HepG2 (cell line): Measurements from ENCODE around the gene CCDC83. TPM values are rescaled to one million over a fixed set of nuclear protein-coding genes. Genes with fewer than 3 reads are reported as not detected.
A peak's percentile ranks its signal among the peaks of the same experiment; 100 is the strongest.

Experiments
- ATAC-seq: fragments of 200-7000 bp; cut with Tn5 transposase; 3 replicates; pipeline ENCODE4 v1.9.1; 2020; ENCODE audit warnings: mild to moderate bottlenecking, moderate library complexity
- BruUV-seq: library from RNA; stranded (reverse); fragments of 400-500 nt; replicated peaks from 2 replicates; lab custom pipeline; 2021; lab: Mats Ljungman, UMichigan
- CTCF ChIA-PET: fragments of 300-600 bp; formaldehyde crosslinking; extraction: SDS; loops from one replicate; lab custom pipeline; 2021; ENCODE audit warnings: low total read pairs, inconsistent platforms, low intra/inter-chr PET ratio; lab: Yijun Ruan, JAX
- POLR2A ChIA-PET: fragments of 350-600 bp; sonication (Branson Sonifier 250); formaldehyde crosslinking; loops from one replicate; lab custom pipeline; 2020; ENCODE audit warnings: antibody characterized with exemption, inconsistent platforms; lab: Yijun Ruan, JAX
- DNase-seq: peaks from one replicate; pipeline ENCODE4 v3.0.0-alpha.2; 2015; ENCODE audit warnings: low spot score
- FAIRE-seq: peaks from 3 replicates; lab custom pipeline; 2011; peaks lifted over from hg19 to GRCh38; lab: Jason Lieb, UNC
- H2AFZ ChIP-seq: one replicate; pipeline ENCODE4 v1.6.1; 2011; ENCODE audit warnings: low read length, inconsistent platforms
- H3K27ac ChIP-seq: fragments of 300-600 bp; 3 replicates; pipeline ENCODE4 v1.8.0; 2011; ENCODE audit warnings: mixed run types, mild to moderate bottlenecking, mixed read lengths, low read length, inconsistent platforms; ENCODE audit not compliant: insufficient read depth; ENCODE audit errors: extremely low read length
- H3K27me3 ChIP-seq, 2 experiments: fragments of 200-600 bp in 1 of 2; 2 replicates in 1 of 2; 3 replicates in 1 of 2; pipeline versions ENCODE4 v1.6.0 to v1.8.0; 2011; ENCODE audit warnings: low read length in 2 of 2, mild to moderate bottlenecking in 2 of 2, moderate library complexity in 2 of 2, inconsistent platforms in 1 of 2; ENCODE audit not compliant: insufficient read depth in 2 of 2, control insufficient read depth in 1 of 2
- H3K36me3 ChIP-seq, 2 experiments: fragments of 200-600 bp in 1 of 2; replicated peaks in 1 of 2; 2 replicates in 1 of 2; 3 replicates in 1 of 2; pipeline versions ENCODE4 v1.5.1 to v1.8.0; 2011; ENCODE audit warnings: low read length in 2 of 2, inconsistent platforms in 1 of 2; ENCODE audit not compliant: insufficient read depth in 2 of 2, control insufficient read depth in 1 of 2
- H3K4me1 ChIP-seq: 2 replicates; pipeline ENCODE4 v1.5.1; 2012; ENCODE audit warnings: low read length, inconsistent platforms; ENCODE audit not compliant: insufficient read depth
- H3K4me2 ChIP-seq: 2 replicates; pipeline ENCODE4 v1.6.0; 2011; ENCODE audit warnings: low read depth, low read length, inconsistent platforms
- H3K4me3 ChIP-seq, 3 experiments: fragments of 200-600 bp in 1 of 3; sonication (generic), shearing (Covaris generic) in 1 of 3; replicated peaks in 1 of 3; 2 replicates each; pipeline ENCODE4 v1.5.1; 2011 to 2016; ENCODE audit warnings: low read length in 3 of 3, inconsistent platforms in 2 of 3, low read depth in 2 of 3, mild to moderate bottlenecking in 2 of 3, control low read depth in 1 of 3, mixed read lengths in 1 of 3; ENCODE audit not compliant: insufficient read depth in 1 of 3
- H3K79me2 ChIP-seq: one replicate; pipeline ENCODE4 v1.6.1; 2011; ENCODE audit warnings: low read length, inconsistent platforms; ENCODE audit not compliant: insufficient read depth
- H3K9ac ChIP-seq: 2 replicates; pipeline ENCODE4 v1.6.0; 2011; ENCODE audit warnings: mild to moderate bottlenecking, low read depth, low read length, inconsistent platforms; ENCODE audit not compliant: insufficient read depth
- H3K9me3 ChIP-seq: 2 replicates; pipeline ENCODE4 v1.5.1; 2012; ENCODE audit warnings: mild to moderate bottlenecking, low read length
- H4K20me1 ChIP-seq: 2 replicates; pipeline ENCODE4 v1.6.0; 2011; ENCODE audit warnings: inconsistent platforms, mild to moderate bottlenecking, low read length, moderate library complexity; ENCODE audit not compliant: insufficient read depth
- PRDM10 ChIP-seq: sonication (generic); formaldehyde crosslinking; IDR thresholded peaks from 2 replicates; pipeline ENCODE4 v1.4.0; 2020; ENCODE audit warnings: low read depth, missing genetic modification reagents
- ZNF292 ChIP-seq: sonication (generic); formaldehyde crosslinking; IDR thresholded peaks from 2 replicates; pipeline ENCODE4 v1.8.1; 2022; ENCODE audit warnings: mild to moderate bottlenecking, low read depth, missing genetic modification reagents, borderline replicate concordance
- ZNF557 ChIP-seq: sonication (generic); formaldehyde crosslinking; IDR thresholded peaks from 2 replicates; pipeline ENCODE4 v1.4.0; 2020; ENCODE audit warnings: missing genetic modification reagents
- ZSCAN22 ChIP-seq: sonication (generic); formaldehyde crosslinking; IDR thresholded peaks from 2 replicates; pipeline ENCODE4 v1.4.0; 2020; ENCODE audit warnings: mild to moderate bottlenecking, missing genetic modification reagents
- WGBS: methylation state at CpG from one replicate; pipeline ENCODE4 v1.1.6; 2017; ENCODE audit warnings: low lambda C conversion rate; 5-methylcytosine and 5-hydroxymethylcytosine counted together
- in situ Hi-C: cut with HindIII; loops from 2 replicates; pipeline ENCODE4 v1.10.0; 2017; ENCODE audit warnings: low pct_unique_long_range_greater_than_20kb; ENCODE audit not compliant: extremely low pct_ligation_motif_present
- intact Hi-C: fragments of 100-400 bp; cut with micrococcal nuclease; formaldehyde crosslinking; loops from one replicate; pipeline ENCODE4 v1.10.0; 2022; ENCODE audit not compliant: unreplicated experiment
- polyA plus RNA-seq, 8 experiments: library from polyadenylated mRNA; depleted of rRNA in 3 of 8; stranded (reverse) in 7 of 8; unstranded in 1 of 8; fragments of >200 nt; fragmentation: Illumina TruSeq in 4 of 8; extraction: Trizol in 4 of 8; gene quantifications; 2 replicates each; pipeline versions ENCODE4 v1.2.1 to v1.2.3, GENCODE V29; 2011 to 2016; ENCODE audit warnings: low read depth in 4 of 8, missing spikeins in 1 of 8, mixed read lengths in 1 of 8; ENCODE audit not compliant: insufficient read depth in 1 of 8
- total RNA-seq, 5 experiments: library from RNA; depleted of rRNA; stranded (reverse); fragments of >200 nt; fragmentation: Illumina TruSeq; extraction: Trizol; gene quantifications; 2 replicates each; pipeline ENCODE4 v1.2.3, GENCODE V29; 2016; ENCODE audit warnings: low read depth in 1 of 5

The CCDC83 gene
- total and polyA plus RNA-seq, 2 of the 13 experiments (the other 11 are each of a cell fraction or from before 2014, with no cell fraction given) = not detected

GRCh38 chr11:85935751-85936150, 80.6 kb downstream of the CCDC83 start:
- no TSS peak for BruUV-seq
- FAIRE-seq = no peak

More at GRCh38 chr11:85935751-85936150, 80.6 kb downstream of the CCDC83 start:
- intact Hi-C loops (no loop called here), in situ Hi-C loops (loop anchor here (25.0 kb wide), 1 partner anchor 277 kb away; no protein-coding TSS in a partner anchor)
- DNase-seq = no peak
- H3K27ac ChIP-seq = no peak overlapping the region
- no peak overlapping the region for H2AFZ ChIP-seq
- H3K9ac ChIP-seq = no peak overlapping the region
- peaks cover 32% of the 10 kb centered on the region for H3K4me1 ChIP-seq
- no peak overlapping the region for H3K4me3 ChIP-seq
- no peak overlapping the region for H3K4me2 ChIP-seq
- ChIA-PET POLR2A (no interaction called here), CTCF (no interaction called here)
- peak; percentile 19; the same call in 1 of the 3 replicates for ATAC-seq
- no peaks in the 10 kb centered on the region for H3K36me3 ChIP-seq
- no peaks in the 10 kb centered on the region for H3K9me3 ChIP-seq
- H3K79me2 ChIP-seq = no peaks in the 10 kb centered on the region
- 92% methylated on average over 7 of the region's 10 CpGs for WGBS
- H4K20me1 ChIP-seq = no peaks in the 10 kb centered on the region
- TF ChIP-seq ZSCAN22 (CRISPR knock-in tag) = no peak
- no peak for TF ChIP-seq ZNF557 (CRISPR knock-in tag)
- no peak for TF ChIP-seq ZNF292 (CRISPR knock-in tag)
- no peak for TF ChIP-seq PRDM10
- no peaks in the 10 kb centered on the region; a peak in 1 of 5 replicates for H3K27me3 ChIP-seq
